CD14-positive monocyte (primary cell): ENCODE data around the gene KCNMA1. TPM values are rescaled to one million over a fixed set of nuclear protein-coding genes. Genes with fewer than 3 reads are reported as not detected.

ENCODE experiments used
- DNase-seq, 3 donors: peaks; one replicate each; pipeline ENCODE4 v3.0.0-alpha.2; 2011 to 2022
- H2AFZ ChIP-seq: 2 replicates; pipeline ENCODE4 v1.6.0; 2012; ENCODE audit warnings: mild to moderate bottlenecking, low read depth, low read length, inconsistent platforms; ENCODE audit not compliant: insufficient read depth, poor library complexity, severe bottlenecking
- H3K27ac ChIP-seq, 2 donors: 1 replicate in 1 of 2; 2 replicates in 1 of 2; pipeline ENCODE4 v1.5.1; 2012 to 2013; ENCODE audit warnings: low read length in 2 of 2, control low read depth in 1 of 2, inconsistent platforms in 1 of 2, low read depth in 1 of 2, mild to moderate bottlenecking in 1 of 2
- H3K27me3 ChIP-seq, 2 donors: one replicate each; pipeline versions ENCODE4 v1.6.0 to v1.6.1; 2011 to 2013; ENCODE audit warnings: low read length in 2 of 2; ENCODE audit not compliant: control insufficient read depth in 2 of 2, insufficient read depth in 2 of 2
- H3K36me3 ChIP-seq, 2 donors: replicated peaks in 1 of 2; 1 replicate in 1 of 2; 2 replicates in 1 of 2; pipeline versions ENCODE4 v1.5.1 to v1.6.1; 2012 to 2013; ENCODE audit warnings: low read length in 2 of 2, control low read depth in 1 of 2, inconsistent platforms in 1 of 2, mild to moderate bottlenecking in 1 of 2; ENCODE audit not compliant: insufficient read depth in 2 of 2, control insufficient read depth in 1 of 2
- H3K4me1 ChIP-seq, 2 donors: 1 replicate in 1 of 2; 2 replicates in 1 of 2; pipeline versions ENCODE4 v1.5.1 to v1.6.1; 2012 to 2013; ENCODE audit warnings: low read length in 2 of 2, control low read depth in 1 of 2, inconsistent platforms in 1 of 2, mild to moderate bottlenecking in 1 of 2, moderate library complexity in 1 of 2; ENCODE audit not compliant: insufficient read depth in 2 of 2, control insufficient read depth in 1 of 2
- H3K4me2 ChIP-seq: replicated peaks from 2 replicates; pipeline ENCODE3; 2012; ENCODE audit warnings: low read length, moderate library complexity, mild to moderate bottlenecking; ENCODE audit not compliant: poor library complexity, severe bottlenecking; ENCODE audit errors: extremely low read depth
- H3K4me3 ChIP-seq, 3 experiments: fragments of 200-600 bp in 1 of 3; sonication (generic) in 1 of 3; replicated peaks in 1 of 3; 1 replicate in 2 of 3; 2 replicates in 1 of 3; pipeline ENCODE4 v1.5.1; 2011 to 2013; ENCODE audit warnings: low read length in 3 of 3, mild to moderate bottlenecking in 3 of 3, control low read depth in 2 of 3, low read depth in 2 of 3, inconsistent platforms in 1 of 3, moderate library complexity in 1 of 3
- H3K79me2 ChIP-seq: 2 replicates; pipeline ENCODE4 v1.6.0; 2012; ENCODE audit warnings: mild to moderate bottlenecking, control low read depth, inconsistent platforms, low read length, moderate library complexity; ENCODE audit not compliant: insufficient read depth
- H3K9ac ChIP-seq: 2 replicates; pipeline ENCODE4 v1.6.0; 2017; ENCODE audit warnings: low read length, mild to moderate bottlenecking; ENCODE audit not compliant: insufficient read depth, poor library complexity, severe bottlenecking
- H3K9me3 ChIP-seq, 2 donors: replicated peaks in 1 of 2; 1 replicate in 1 of 2; 2 replicates in 1 of 2; pipeline versions ENCODE4 v1.5.1 to v1.6.1; 2012 to 2013; ENCODE audit warnings: low read length in 2 of 2, control low read depth in 1 of 2; ENCODE audit not compliant: control insufficient read depth in 1 of 2, insufficient read depth in 1 of 2
- H4K20me1 ChIP-seq: 2 replicates; pipeline ENCODE4 v1.6.0; 2012; ENCODE audit warnings: mild to moderate bottlenecking, low read length, control low read depth, moderate library complexity; ENCODE audit not compliant: insufficient read depth
- H3K27ac Mint-ChIP-seq, 7 donors: one replicate each; pipeline ENCODE4 v1.8.0; 2020; ENCODE audit warnings: mild to moderate bottlenecking in 7 of 7, mixed read lengths in 7 of 7, moderate library complexity in 6 of 7, inconsistent platforms in 2 of 7
- H3K27me3 Mint-ChIP-seq, 3 donors: one replicate each; pipeline ENCODE4 v1.8.0; 2021 to 2022; ENCODE audit warnings: low read depth in 3 of 3, mild to moderate bottlenecking in 3 of 3, mixed read lengths in 3 of 3, moderate library complexity in 3 of 3, inconsistent platforms in 1 of 3
- H3K36me3 Mint-ChIP-seq, 2 donors: one replicate each; pipeline ENCODE4 v1.8.0; 2020; ENCODE audit warnings: mixed read lengths in 2 of 2, inconsistent platforms in 1 of 2, mild to moderate bottlenecking in 1 of 2
- H3K4me1 Mint-ChIP-seq: one replicate; pipeline ENCODE4 v1.8.0; 2020; ENCODE audit warnings: mild to moderate bottlenecking, mixed read lengths
- H3K4me3 Mint-ChIP-seq, 2 donors: one replicate each; pipeline ENCODE4 v1.8.0; 2020; ENCODE audit warnings: mild to moderate bottlenecking in 2 of 2, mixed read lengths in 2 of 2, moderate library complexity in 1 of 2
- H3K9me3 Mint-ChIP-seq, 7 donors: one replicate each; pipeline ENCODE4 v1.8.0; 2020 to 2022; ENCODE audit warnings: mixed read lengths in 7 of 7, mild to moderate bottlenecking in 6 of 7, moderate library complexity in 6 of 7, inconsistent platforms in 2 of 7
- WGBS: methylation state at CpG from one replicate; pipeline ENCODE4 v1.1.5; 2013; ENCODE audit warnings: missing lambda C conversion rate; ENCODE audit not compliant: insufficient coverage; 5-methylcytosine and 5-hydroxymethylcytosine counted together
- intact Hi-C, 2 donors: fragments of 100-400 bp; cut with micrococcal nuclease; formaldehyde crosslinking; loops; one replicate each; pipeline versions ENCODE4 v1.15.0 to v1.15.1; 2023
- polyA plus RNA-seq, 3 donors: library from polyadenylated mRNA; depleted of rRNA in 1 of 3; unstranded in 2 of 3; stranded (reverse) in 1 of 3; fragments of 300-500 nt in 2 of 3; fragments of >200 nt in 1 of 3; fragmentation: Illumina TruSeq in 2 of 3; gene quantifications; 1 replicate in 2 of 3; 2 replicates in 1 of 3; pipeline ENCODE4 v1.2.3, GENCODE V29; 2012 to 2021
- TF ChIP-seq, protein P1 (sequence below): fragments of 200-600 bp; IDR thresholded peaks from one replicate; pipeline ENCODE4 v1.8.0; 2022; ENCODE audit warnings: antibody characterized with exemption, mild to moderate bottlenecking

Gene KCNMA1
- polyA plus RNA-seq, 3 donors = 0.11 to 1.0 TPM; not detected in 1

DNA sequence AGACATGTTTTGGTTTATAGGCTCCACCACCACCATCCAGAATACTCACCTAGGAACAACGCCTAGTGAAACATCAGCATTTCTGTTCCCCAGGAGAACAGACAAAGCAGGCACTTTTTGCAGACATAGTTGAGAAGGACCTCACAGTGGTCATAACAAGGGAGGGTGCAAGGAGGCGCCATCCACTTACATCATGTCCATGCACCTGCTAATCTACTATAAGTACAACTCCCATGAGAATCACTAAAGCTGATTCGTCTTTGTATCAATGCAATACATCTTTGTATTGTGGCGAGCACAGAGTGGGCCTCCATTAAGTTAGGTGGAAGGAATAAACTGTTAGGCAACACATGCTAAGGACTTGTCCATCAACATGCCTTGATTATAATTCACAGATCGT is 207.1 kb downstream of the KCNMA1 start:
- peaks cover 2 to 12% (median 5%) of the 10 kb centered on the region in 3 donors for H3K27me3 Mint-ChIP-seq

DNA sequence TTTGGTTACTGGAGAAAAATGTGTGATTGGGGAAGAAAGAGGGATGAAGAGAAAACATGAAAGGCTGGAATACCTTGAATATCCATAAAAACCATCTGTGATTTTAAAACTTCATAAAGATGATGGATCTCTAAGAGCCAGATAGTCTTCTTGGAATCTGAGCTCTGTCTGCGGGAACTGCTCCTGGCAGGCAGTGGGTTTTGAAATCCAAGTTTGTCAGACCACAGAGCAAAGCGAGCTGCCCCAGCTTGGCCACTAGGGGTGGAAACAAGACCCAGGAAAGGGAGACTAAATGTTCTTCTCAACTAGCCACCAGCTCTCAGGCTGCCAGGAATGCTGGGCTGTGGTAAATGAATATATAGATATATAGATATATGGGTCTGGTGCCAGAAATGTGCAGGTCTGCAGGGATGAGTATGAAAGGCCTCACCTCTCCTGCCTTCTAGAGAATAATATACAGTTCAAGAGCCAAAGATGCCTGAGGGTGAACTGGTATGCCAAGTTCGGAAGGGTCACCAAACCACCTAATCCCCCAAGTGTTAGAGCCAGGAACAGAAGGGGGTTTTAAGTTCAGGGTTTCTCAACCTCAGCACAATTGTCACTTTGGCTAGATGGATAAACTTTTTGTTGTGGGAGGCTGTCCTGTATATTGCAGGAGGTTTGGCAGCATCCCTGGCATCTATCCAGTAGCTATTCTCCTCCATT is 208.8 kb downstream of the KCNMA1 start:
- H3K4me2 ChIP-seq = no peak overlapping the region
- H3K4me1 ChIP-seq = no peaks in the 10 kb centered on the region

More for the DNA sequence above, 207.1 kb downstream of the KCNMA1 start:
- intact Hi-C loops = no loop called here
- H3K4me2 ChIP-seq = no peak overlapping the region
- Mint-ChIP-seq H3K36me3 (no peaks in the 10 kb centered on the region), H3K9me3 (no peaks in the 10 kb centered on the region), H3K27ac (no peak overlapping the region), H3K4me1 (no peaks in the 10 kb centered on the region), H3K4me3 (no peak overlapping the region)
- no peaks in the 10 kb centered on the region for H3K79me2 ChIP-seq
- no peaks in the 10 kb centered on the region for H3K36me3 ChIP-seq
- DNase-seq = no peak
- TF ChIP-seq, protein P1, sequence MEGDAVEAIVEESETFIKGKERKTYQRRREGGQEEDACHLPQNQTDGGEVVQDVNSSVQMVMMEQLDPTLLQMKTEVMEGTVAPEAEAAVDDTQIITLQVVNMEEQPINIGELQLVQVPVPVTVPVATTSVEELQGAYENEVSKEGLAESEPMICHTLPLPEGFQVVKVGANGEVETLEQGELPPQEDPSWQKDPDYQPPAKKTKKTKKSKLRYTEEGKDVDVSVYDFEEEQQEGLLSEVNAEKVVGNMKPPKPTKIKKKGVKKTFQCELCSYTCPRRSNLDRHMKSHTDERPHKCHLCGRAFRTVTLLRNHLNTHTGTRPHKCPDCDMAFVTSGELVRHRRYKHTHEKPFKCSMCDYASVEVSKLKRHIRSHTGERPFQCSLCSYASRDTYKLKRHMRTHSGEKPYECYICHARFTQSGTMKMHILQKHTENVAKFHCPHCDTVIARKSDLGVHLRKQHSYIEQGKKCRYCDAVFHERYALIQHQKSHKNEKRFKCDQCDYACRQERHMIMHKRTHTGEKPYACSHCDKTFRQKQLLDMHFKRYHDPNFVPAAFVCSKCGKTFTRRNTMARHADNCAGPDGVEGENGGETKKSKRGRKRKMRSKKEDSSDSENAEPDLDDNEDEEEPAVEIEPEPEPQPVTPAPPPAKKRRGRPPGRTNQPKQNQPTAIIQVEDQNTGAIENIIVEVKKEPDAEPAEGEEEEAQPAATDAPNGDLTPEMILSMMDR = no peak
- WGBS = 90% methylated on average over 2 of the region's 5 CpGs
- H3K4me1 ChIP-seq = no peaks in the 10 kb centered on the region
- no peaks in the 10 kb centered on the region for H4K20me1 ChIP-seq
- no peak overlapping the region for H2AFZ ChIP-seq
- no peak overlapping the region for H3K9ac ChIP-seq
- H3K9me3 ChIP-seq = no peaks in the 10 kb centered on the region
- H3K4me3 ChIP-seq = no peak overlapping the region
- H3K27me3 ChIP-seq = no peaks in the 10 kb centered on the region
- no peak overlapping the region for H3K27ac ChIP-seq

More for the DNA sequence above, 208.8 kb downstream of the KCNMA1 start:
- intact Hi-C loops = no loop called here
- no peaks in the 10 kb centered on the region for H3K36me3 Mint-ChIP-seq
- H2AFZ ChIP-seq = no peak overlapping the region
- DNase-seq = no peak
- no peak overlapping the region for H3K9ac ChIP-seq
- H3K27ac ChIP-seq = no peak overlapping the region
- no peaks in the 10 kb centered on the region for H3K27me3 ChIP-seq
- WGBS = no CpG with 5 or more reads among the region's 3 CpGs
- H3K9me3 ChIP-seq = no peaks in the 10 kb centered on the region
- no peaks in the 10 kb centered on the region for H3K36me3 ChIP-seq
- no peaks in the 10 kb centered on the region for H3K79me2 ChIP-seq
- H3K9me3 Mint-ChIP-seq = no peaks in the 10 kb centered on the region
- TF ChIP-seq, protein P1 = peak; percentile 42
- H4K20me1 ChIP-seq = no peaks in the 10 kb centered on the region
- no peaks in the 10 kb centered on the region for H3K4me1 Mint-ChIP-seq
- no peak overlapping the region for H3K4me3 Mint-ChIP-seq
- peaks cover 2 to 12% (median 5%) of the 10 kb centered on the region in 3 donors for H3K27me3 Mint-ChIP-seq
- H3K27ac Mint-ChIP-seq = no peak overlapping the region
- no peak overlapping the region for H3K4me3 ChIP-seq
